ENCODE data around the gene EBF4.
"Not testable (repeated sequence)": the region's sequence is repeated elsewhere in the genome, so short reads cannot be mapped to it uniquely, and the experiment has no call there.

EBF4 gene

DNA sequence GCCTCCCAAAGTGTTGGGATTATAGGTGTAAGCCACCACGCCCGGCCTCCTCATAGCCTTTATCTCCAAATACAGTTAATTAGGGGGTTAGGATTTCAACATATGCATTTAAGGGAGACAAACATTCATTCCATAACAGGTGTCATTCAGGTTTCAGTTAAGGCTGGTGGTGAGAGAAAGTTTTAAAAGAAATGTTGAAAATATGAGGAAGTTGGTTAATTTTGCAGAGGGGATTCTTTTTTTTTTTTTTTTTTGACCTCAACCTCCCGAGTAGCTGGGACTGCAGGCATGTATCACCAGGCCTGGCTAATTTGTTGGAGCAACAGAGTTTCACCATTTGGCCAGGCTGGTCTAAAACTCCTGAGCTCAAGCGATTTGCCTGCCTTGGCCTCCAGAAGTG is 12.5 kb upstream of the EBF4 start:
- DNase-seq = no peak

DNA sequence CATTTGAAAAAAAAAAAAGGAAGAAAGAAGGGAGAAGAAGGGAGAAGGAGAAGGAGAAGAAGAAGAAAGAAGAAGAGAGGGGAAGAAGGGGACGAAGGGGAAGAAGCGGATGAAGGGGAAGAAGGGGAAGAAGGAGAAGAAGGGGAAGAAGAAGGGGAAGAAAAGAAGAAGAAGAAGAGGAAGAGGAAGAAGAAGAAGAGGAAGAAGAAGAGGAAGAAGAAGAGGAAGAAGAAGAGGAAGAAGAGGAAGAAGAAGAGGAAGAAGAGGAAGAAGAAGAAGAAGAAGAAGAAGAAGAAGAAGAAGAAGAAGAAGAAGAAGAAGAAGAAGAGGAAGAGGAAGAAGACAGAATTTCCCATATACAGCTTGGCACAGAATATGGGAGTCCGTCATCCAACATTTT is 10.5 kb upstream of the EBF4 start:
- DNase-seq = not testable (repeated sequence)

DNA sequence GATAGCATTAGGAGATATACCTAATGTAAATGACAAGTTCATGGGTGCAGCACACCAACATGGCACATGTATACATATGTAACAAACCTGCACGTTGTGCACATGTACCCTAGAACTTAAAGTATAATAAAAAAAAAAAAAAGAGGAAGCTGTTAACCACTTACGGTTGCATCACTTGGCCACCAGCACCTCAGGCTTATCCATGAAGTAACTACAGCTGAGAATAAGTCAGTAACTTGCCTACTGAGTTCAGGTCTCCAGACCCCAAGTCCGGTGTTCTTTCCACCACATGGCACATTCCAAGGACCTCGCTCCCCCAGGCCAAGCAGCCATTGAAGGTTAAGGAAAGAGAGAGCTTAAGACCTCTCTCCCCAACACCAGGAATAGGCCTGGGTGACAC is 7.8 kb upstream of the EBF4 start:
- DNase-seq = peak; percentile 42 to 62

DNA sequence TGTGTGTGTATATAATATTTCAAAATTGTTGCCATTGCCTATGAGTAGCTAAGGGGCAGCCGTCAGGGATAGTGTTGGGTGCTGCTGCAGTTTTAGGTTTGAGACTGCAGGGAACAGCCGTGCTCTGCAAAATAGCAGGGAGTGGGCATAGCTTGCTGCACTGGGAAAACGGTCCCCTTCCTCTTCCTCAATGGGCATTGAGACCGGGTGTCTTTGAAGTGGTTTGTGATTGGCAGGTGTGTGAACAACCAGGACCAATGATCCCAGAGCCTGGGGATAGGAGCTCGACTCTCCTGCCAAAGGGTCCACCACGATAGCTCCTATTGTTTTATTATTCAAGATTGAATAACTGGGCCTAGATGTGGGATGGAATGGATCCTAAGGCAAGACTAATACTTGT is 5.1 kb upstream of the EBF4 start:
- DNase-seq = no peak

DNA sequence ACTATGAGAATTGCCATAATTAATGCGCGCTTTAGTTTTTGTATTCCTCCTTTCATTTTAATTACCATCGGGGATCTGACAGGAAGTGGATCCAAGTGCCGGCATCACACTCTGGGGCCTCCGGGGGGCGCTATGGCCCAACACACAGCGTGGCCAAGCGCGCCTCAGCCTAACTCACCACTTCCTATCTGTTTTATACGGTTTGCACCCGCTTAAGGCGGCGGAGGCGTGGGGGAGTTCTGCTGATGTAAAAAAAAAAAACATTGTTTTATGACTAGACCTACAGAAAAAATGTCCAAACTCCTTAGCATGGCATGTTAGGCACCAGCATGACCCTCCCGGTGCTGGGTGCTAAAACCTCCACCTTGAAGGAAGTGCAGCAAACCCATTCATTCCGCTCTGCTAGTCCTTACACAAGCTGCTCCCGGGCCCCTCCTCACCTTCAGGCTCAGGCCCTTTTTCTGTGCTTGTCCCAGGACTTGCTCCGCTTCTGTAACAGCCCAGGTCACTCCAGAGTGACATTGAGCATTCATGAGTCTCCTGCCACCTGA is 4.5 kb upstream of the EBF4 start:
- peak; percentile 63 to 83 for DNase-seq

DNA sequence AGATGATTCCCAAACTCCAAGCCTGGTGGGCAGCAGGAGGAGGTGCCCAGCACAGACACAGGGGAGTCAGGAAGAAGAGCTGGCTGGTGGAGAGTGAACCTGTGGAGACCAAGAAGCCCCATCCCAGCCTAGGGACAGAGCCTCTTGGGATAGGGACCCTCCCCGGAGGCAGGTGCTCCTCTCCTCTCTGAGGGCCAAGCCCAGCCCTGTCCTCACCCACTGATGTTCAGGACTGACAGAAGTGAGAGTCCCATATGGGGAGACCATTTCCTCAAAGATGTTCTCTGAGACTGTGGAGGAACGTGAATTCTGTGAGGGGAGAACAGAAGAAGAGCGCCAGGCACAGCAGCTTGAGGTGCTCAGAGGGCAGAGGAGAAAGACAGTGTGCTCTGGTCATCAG is 2.4 kb upstream of the EBF4 start:
- no peak for DNase-seq

DNA sequence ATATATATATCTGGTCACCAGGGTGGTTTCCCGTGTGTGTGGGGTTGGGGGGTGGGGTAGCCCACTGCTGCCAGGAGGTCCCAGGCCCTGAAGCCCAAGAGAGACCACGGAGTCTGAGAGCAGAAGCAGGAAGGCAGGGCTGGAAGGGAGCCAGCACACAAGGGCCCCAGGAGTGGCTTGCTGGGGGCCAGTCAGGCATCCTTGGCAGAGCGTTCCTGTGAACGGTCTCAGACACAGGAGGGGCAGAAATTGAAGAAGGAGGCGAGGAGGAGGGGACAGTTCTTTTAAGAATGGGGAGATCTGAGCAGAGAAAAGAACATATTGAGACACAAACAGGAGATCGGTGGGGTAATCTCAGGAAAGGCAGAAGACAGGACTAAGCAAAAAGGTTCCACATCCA is 1.9 kb upstream of the EBF4 start:
- no peak for DNase-seq

DNA sequence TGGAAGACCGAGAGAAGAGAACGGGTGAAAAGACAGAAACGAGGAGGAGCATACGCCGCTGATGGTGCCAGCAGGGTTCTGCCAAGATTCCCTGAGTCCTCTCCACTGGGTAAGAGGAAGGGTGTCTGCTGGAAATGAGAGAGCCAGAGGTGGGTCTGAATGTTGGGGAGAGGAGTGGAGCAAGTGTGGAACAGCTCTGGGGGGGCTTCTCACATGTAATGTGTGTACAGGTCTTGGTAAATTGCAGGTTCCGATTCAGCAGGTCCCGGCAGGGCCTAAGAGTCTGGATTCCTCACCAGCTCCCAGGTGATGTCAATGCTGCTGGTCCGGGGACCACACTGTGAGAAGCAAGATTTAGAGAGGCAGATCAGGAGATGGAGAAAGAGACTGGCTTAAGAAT is 1.5 kb upstream of the EBF4 start:
- DNase-seq = no peak

DNA sequence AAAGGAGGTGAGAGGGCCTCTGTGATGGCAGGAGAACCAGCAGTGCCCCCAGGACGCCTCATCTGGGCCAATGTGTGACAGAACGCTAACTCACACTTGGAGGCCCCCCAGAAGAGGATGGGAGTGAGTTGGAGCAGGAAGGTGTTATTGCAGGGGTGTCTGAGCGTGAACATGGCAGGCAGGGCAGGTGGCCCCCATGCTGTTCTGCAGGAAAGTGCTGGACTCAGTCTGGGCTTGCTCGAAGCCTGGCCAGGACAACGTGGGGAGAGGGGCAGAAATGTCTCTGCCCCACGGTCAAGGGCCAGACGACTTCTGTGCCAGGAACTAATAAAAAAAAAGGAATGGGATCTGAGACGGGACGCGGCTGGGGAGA is 931 bp upstream of the EBF4 start:
- no peak for DNase-seq

DNA sequence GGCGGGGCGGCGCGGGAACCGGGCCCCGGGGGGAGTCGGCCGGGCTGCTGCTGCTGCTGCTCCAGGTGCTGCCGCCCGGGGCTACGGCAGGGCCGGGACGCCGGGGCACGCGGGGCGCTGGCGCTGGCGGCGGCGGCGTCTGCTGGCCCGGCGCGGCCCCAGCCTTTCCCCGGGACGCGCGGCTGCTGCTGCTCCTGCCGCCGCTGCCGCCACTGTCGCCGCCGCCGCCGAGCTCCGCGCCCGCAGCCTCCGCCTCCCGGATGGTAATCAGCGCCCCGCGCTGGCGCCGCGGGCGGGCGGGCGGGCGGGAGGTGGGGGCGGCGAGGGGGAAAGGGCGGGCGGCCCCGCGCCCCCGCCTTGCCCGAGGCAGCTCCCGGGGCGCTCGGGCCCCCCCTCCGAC is 306 bp downstream of the EBF4 start:
- DNase-seq = no peak

DNA sequence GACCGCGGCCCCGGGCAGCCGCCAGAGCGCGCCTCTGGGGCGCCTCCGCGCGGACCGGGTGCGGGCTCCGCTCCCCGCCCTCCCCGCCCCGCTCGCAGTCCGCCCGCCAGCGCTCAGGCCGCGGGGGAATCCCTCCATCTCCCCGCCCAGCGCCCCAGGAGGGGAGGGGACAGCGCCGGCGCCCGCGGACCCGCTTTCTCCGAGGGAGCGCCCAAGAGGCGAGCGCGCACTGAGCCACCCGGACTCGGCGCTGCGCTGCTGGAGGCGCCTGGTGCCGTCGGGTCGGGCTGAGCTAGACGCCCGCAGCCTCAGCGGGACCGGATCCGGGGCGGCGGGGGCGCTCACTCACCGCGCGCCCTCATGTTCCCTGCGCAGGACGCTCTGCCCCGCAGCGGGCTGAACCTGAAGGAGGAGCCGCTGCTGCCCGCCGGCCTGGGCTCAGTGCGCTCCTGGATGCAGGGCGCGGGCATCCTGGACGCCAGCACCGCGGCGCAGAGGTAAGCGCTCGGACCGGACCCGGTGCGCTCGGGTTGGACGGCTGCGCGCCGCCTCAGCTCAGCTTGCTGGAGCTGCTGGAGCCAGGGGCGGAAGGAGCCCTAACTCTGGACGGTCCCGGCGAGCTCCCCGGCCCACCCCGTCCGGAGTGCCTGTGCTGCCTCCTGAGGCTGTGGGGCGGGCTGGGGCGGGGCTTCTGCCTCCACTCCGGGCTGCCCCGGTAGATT is 867 bp downstream of the EBF4 start:
- peak in 1 of 2 donors; percentile 16 for DNase-seq

DNA sequence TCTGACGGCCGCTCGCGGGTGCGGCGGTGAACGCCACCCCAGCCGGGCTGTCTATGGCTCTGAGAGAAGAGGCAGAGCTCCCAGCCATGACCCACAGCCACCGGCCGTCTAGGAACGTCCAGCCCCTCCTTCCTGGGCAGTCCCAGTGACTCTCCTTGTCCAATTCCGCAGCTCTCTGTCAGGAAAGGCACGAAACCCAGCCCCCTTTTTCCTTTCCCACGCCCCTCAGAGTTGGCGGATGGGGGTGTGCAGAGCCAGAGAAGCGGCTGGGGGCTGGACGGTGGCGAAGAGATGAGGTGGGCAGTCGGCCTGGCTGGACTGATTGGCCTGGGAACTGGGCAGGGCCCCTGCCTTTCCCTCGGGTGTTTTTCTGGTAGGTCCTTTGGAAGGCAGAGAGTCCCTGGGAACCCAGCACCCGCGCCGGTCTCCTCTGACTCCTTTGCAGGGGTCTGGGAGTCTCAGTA is 1.5 kb downstream of the EBF4 start:
- DNase-seq = no peak

DNA sequence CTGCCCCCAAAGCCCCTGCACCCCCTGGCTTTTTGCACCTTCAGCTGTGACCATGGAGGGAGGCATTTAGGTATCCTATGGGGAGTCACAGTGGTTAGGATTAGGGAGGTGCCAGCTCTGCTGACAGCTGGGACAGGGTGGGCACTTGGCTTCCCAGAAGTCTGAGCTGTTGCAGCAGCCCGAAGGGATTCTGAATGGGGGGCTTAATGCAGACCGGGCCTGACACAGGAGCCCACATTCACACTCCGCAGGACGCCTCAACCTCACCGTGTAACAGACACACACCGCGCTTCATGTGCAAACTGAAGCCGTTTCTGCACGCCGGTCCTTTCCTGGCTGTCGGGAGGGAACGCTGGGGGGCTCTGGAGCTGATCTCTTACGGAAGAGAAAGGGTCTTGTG is 1.9 kb downstream of the EBF4 start:
- DNase-seq = no peak

DNA sequence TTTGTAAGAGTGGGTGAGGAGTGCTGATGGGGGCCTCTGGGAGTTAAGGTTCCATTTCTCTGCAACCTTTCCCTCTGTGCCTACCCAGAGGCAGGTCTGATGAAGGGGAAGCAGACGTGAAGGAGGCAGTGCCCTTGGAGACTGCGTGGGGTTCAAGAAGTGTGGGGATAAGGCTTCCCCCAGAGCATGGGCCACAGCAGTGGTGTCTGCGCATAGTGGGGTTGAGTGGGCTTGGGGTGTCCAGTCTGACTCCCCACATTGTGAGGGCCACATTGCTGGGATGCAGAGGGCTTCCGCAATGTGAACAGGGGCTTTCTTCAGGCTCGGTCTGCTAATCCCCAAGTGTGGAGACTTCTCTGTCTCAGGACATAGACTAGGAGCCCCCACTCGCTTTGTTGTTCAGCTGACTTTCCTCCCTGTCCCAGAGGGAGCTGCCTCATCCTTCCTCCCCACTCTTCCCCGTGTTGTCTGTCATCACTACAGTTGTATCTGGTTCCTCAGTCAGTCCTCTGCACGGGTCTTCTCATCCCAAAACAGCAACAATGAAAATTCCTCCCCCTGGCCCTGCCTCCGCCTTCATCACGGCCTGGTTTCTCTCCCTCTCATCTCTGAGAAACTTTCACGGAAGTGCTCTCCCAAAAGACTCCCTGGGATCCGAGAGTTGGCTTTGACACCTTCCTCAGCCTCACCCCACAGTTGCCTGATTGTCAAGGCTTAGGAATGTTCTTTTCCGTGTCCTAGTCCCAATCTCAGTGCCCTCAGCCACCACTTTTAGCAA is 2.8 kb downstream of the EBF4 start:
- no peak for DNase-seq

DNA sequence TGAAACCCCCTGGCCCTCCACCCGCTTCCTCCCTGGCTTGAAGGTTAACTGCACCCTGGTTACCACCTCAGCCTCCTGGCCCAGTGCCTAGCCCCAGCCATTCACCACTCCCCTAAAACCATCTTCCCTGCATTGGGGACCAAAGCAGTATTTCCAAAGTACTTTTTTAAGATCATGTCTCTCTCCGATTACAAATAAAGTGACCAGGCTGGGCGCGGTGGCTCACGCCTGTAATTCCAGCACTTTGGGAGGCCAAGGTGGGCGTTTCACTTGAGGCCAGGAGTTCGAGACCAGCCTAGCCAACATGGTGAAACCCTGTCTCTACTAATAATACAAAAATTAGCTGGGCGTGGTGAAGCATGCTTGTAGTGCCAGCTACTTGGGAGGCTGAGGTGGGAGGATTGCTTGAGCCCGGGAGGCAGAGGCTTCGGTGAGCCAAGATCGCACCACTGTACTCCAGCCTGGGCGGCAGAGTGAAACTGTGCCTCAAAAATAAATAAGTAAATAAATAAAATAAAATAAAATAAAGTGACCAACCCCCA is 3.5 kb downstream of the EBF4 start:
- not testable (repeated sequence) for DNase-seq

DNA sequence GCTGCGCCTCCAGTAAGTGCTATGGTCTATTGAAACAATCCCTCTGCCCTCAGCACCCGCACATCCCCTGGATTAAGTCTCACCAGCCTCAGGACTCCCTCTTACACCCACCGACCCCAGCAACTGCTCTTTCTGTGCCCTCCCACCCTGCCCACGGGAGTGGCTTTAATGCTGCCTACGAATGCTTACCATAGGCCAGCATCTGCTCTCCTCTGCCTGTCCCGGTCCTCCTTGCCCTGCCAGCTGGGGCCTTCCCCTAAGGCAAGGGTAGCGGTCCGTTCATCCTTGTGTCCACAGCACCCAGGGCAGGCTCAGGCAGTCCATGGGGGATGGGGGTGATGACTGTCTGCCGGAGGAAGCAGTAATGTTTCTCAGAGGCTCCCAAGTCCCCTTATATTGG is 4.1 kb downstream of the EBF4 start:
- no peak for DNase-seq

DNA sequence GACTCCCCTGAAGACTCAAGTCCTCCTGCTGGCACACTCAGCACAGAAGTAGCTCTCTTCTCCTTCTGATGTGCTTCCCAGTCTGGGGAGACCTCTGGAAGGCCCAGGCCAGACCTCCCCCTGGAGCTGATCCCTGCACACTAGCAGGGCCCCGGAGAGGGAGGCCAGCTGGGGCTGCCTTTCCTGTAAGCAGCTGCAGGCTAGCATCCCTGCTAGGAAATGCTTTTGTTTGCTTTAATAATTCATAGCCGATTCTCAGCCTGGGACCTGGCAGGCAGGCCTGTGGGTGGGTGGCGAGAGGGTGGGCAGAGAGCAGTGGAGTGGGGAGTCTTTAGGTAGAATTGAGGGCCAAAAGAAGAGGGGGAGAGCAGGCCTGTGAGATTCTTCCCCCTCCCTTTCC is 5.2 kb downstream of the EBF4 start:
- no peak for DNase-seq

DNA sequence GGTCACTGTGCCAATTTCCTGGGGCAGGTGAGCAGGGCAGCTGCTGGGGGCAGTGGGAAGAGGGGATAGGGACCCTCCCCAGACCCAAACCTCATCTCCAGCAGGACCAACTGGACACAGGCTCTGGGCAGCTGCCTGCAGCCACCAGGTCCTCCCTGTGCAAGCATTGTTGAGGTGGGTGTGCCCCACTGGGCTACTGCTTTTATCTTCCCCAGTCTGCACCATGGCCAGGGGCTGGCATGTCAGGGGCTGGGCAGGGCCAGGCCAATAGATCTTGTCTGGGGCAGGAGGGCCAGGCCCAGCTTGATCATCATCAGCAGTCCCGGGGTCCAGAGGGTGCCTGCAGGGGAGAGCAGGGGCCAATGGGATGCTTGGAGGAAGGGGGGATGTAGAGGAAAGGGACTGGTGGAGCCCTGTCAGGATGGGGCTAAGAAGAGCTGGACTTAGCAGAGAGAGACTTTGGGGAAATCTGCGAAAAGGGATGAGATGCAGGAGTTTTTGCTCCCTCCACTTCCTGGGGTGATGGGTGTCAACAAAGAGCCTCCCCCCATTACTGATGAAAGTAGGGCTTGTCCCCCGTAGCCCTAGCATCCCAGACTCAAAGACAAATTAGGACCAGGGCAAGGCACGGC is 5.7 kb downstream of the EBF4 start:
- no peak for DNase-seq

DNA sequence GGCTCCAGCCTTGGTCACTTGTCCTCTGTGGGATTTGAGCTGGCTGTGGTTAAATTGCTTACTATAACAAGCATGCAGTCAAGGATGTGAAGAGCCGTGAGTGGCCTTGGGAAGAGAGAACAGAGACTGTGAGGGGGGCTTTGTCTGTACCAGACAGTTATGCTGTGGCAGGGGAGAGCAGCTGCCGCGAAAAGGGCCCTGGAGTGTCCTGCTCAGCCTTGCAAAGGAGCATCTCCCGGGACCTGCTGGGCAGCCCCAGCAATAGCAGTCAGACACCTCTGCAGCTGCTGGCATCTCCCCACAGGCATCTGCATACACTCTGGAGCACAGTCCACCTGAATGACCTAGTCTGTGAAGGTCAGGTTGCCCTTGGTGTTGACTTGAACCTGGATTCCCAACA is 6.3 kb downstream of the EBF4 start:
- DNase-seq = no peak

DNA sequence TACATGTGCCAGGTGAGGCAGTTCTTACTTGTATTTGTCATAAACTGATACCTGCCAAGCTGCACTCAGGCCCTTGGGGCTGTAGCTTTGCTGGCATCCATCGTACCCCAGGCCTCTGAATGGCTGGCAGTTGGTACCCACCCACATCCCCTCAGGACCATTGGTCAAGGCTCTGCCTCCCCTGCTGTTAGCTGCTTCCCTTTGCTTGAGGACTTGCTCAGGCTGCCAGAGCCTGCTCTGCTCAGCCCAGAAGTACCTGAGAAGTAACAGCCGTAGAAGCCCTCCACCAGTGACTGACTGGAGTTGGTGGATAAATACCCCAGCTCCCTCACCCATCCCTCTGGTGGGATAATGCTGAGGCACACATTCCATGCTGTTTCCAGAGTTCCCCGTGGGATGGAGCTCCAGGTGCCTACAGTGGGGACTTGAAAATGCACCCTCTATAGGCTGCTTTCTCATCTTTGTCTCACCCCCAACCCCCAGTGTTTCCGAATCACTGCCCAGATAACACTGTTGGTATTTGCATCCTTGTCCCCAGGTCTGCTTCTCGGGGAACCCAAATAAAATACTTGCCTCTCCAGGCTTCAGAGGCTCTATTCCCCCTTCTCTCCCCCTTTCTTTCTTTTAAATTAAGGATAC is 7.3 kb downstream of the EBF4 start:
- no peak for DNase-seq

DNA sequence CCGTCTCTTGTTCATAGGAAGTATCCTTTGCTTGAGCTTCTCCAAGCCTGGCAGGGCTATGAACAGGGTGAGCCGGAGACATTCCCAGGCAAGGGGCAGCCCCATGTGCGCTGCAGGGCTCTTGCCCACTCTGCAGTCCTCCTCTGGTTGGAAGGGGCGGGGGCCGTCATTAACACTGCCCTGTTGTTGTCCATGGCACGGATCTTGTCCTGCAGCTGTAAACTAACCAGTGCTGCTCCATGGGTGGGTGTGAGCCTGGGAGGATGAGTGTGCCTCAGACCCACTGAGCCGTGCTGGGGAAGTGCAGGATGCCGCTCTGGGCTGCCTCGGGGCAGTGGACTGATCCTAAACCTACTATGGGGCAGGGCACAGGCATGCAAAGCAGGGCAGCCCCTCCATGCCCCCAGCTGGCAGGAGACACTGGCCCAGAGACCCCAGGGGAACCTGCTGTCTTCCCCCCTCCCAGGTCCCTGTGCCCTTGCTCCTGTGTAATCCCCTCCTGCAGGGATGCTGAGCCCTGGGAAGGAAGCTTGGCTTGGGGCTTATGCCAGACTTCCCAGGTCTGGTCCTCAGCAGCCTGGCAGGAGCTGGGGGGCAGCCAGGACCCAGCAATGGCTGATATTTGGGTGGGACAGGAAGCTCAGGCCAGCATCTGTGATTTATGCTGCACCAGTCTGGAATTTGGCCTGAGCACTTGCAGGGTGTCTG is 8.5 kb downstream of the EBF4 start:
- DNase-seq = no peak

DNA sequence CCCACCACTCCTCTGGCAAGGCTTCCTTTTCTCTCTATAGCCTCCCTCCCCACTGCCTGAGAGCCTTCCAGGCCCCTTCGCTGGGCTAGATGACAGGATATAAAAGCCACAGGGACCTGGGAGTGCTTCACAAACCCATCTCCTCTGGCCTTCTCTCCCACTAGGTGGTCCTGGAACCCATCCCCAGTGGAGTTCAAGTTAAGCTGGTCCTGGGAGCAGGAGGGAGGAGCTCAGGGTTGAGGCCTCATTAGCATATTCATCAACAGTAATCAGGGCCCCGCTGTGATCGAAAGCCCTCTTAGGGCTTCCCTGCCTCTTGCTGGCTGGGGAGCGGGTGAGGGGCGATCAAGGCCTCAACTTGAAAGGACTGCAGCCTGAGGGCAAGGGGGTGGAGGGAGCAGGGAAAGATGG is 9.1 kb downstream of the EBF4 start:
- no peak for DNase-seq

Data from inflammatory macrophage treated with lipopolysaccharide for 1 hour (primary cell).